ENCODE results near the gene C13orf46. TPM values are rescaled to one million over a fixed set of nuclear protein-coding genes. Genes with fewer than 3 reads are reported as not detected.

The C13orf46 gene
- total and polyA plus RNA-seq, 10 of the 15 experiments (the other 5 are each of a cell fraction or from before 2014, with no cell fraction given), result 0.01 to 0.18 (median 0.09) TPM; not detected in 6

DNA sequence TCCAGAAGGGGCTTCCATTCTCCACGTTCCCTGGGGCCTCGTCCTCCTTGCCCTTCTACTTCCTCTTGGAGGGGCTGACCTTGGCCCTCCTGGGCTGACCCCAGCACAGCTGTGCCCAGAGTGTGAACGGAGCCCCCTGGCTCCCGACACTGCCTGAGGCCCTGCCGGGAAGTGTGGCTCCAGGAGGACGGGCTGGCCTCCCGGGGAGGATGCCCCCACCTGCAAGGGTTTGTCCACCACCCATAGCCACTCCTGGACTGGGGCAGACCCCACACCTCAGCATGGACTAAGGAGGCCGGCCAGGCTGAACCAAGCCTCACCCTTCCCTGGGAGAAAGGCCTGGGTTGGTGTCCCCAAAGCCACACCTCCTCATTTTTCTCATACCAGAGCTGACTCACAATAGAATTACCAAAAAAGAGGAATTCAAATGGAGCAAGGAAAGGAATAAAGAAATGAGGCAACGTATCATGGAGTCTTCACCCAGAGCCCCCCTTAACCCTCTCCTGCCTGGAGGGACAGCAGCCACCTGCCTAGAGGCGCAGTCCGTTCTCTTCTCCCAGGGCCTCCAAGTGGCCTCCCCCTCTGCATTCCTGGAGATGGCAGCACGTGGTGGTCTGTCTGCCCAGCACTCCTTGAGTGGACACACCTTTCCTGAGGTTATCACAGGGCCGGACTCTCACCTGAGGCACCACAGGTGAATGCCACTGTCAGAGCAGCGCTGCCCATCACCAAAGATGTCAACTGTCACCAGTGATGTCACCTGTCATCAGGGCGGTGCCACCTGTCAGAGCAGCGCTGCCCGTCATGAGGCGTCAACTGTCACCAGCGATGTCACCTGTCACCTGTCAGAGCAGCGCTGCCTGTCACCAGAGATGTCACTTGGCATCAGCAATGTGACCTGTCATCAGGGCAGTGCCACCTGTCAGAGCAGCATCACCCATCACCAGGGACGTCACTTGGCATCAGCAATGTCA is 3.1 kb upstream of the C13orf46 start:
- POLR2A ChIA-PET, result interaction anchor here (0.5 kb wide), 1 partner anchor 17 kb away, joined by 5 read pairs; no protein-coding TSS in a partner anchor
- Histone ChIP-seq H3K27me3 (replicated peaks in 1 of 2; ENCODE audit: control insufficient read depth in 2 of 2, insufficient read depth in 2 of 2, low read length in 1 of 2) (no peaks in the 10 kb centered on the region), H3K4me2 (ENCODE audit: control insufficient read depth, insufficient read depth) (no peak overlapping the region), H4K20me1 (ENCODE audit: control insufficient read depth, insufficient read depth) (no peaks in the 10 kb centered on the region), H3K9me3 (replicated peaks; ENCODE audit: control insufficient read depth, insufficient read depth, low read length) (no peaks in the 10 kb centered on the region), H3K27ac (ENCODE audit: control insufficient read depth, insufficient read depth) (no peak overlapping the region), H3K9ac (ENCODE audit: control insufficient read depth, insufficient read depth, low read length) (no peak overlapping the region), H3K79me2 (ENCODE audit: control insufficient read depth, insufficient read depth, low read length) (no peaks in the 10 kb centered on the region), H3K4me1 (ENCODE audit: control insufficient read depth, insufficient read depth, low read length) (no peaks in the 10 kb centered on the region), H3K4me3 (no peak overlapping the region), H3K36me3 (ENCODE audit: control insufficient read depth in 2 of 2, insufficient read depth in 2 of 2, low read length in 1 of 2) (no peaks in the 10 kb centered on the region; a peak in 1 of 4 replicates), H2AFZ (ENCODE audit: control insufficient read depth, low read depth, low read length) (no peak overlapping the region)
- CTCF ChIA-PET, result no interaction called here
- no peak for DNase-seq (ENCODE audit: low read depth, low spot score)
- FAIRE-seq, result no peak
- in situ Hi-C loops (cut with MboI) (no loop called here), intact Hi-C loops (cut with micrococcal nuclease; ENCODE audit: unreplicated experiment) (no loop called here)
- RAD21 ChIA-PET (ENCODE audit: unreplicated experiment), result no interaction called here
- ATAC-seq, result no peak
- SMC1A ChIA-PET (ENCODE audit: uncharacterized antibody, unreplicated experiment), result no interaction called here
- TF ChIP-seq MYC (IDR thresholded peaks at IDR 0.05; ENCODE audit: insufficient read depth, insufficient read length, insufficient replicate concordance, low read length, severe bottlenecking), result no peak
- TF ChIP-seq, protein P1, sequence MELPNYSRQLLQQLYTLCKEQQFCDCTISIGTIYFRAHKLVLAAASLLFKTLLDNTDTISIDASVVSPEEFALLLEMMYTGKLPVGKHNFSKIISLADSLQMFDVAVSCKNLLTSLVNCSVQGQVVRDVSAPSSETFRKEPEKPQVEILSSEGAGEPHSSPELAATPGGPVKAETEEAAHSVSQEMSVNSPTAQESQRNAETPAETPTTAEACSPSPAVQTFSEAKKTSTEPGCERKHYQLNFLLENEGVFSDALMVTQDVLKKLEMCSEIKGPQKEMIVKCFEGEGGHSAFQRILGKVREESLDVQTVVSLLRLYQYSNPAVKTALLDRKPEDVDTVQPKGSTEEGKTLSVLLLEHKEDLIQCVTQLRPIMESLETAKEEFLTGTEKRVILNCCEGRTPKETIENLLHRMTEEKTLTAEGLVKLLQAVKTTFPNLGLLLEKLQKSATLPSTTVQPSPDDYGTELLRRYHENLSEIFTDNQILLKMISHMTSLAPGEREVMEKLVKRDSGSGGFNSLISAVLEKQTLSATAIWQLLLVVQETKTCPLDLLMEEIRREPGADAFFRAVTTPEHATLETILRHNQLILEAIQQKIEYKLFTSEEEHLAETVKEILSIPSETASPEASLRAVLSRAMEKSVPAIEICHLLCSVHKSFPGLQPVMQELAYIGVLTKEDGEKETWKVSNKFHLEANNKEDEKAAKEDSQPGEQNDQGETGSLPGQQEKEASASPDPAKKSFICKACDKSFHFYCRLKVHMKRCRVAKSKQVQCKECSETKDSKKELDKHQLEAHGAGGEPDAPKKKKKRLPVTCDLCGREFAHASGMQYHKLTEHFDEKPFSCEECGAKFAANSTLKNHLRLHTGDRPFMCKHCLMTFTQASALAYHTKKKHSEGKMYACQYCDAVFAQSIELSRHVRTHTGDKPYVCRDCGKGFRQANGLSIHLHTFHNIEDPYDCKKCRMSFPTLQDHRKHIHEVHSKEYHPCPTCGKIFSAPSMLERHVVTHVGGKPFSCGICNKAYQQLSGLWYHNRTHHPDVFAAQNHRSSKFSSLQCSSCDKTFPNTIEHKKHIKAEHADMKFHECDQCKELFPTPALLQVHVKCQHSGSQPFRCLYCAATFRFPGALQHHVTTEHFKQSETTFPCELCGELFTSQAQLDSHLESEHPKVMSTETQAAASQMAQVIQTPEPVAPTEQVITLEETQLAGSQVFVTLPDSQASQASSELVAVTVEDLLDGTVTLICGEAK (IDR thresholded peaks at IDR 0.05; ENCODE audit: borderline replicate concordance), result no peak
- TF ChIP-seq KAT2A (conservative IDR thresholded peaks at IDR 0.05; ENCODE audit: control insufficient read depth, low read depth, low read length), result no peak
- no peak for TF ChIP-seq SMAD1 (IDR thresholded peaks at IDR 0.05; ENCODE audit: low read depth, partially characterized antibody)
- no peak for TF ChIP-seq SMC3 (IDR thresholded peaks at IDR 0.05; ENCODE audit: borderline replicate concordance, low read length)
- no peak for TF ChIP-seq CBX5 (IDR thresholded peaks at IDR 0.05; ENCODE audit: low read depth)
- no peak for TF ChIP-seq ZNF622 (IDR thresholded peaks at IDR 0.05)
- TF ChIP-seq, protein P2, sequence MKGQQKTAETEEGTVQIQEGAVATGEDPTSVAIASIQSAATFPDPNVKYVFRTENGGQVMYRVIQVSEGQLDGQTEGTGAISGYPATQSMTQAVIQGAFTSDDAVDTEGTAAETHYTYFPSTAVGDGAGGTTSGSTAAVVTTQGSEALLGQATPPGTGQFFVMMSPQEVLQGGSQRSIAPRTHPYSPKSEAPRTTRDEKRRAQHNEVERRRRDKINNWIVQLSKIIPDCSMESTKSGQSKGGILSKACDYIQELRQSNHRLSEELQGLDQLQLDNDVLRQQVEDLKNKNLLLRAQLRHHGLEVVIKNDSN (IDR thresholded peaks at IDR 0.05; ENCODE audit: borderline replicate concordance, extremely low read length, insufficient read depth, low read depth, low read length), result no peak
- BruUV-seq (replicated peaks), result no TSS peak
- 87% methylated on average over 21 of the region's 21 CpGs for WGBS (ENCODE audit: insufficient coverage, insufficient replicate concordance, low lambda C conversion rate, missing lambda C conversion rate)
